ENCODE data around the gene RDH12.
"Not testable (repeated sequence)": the region's sequence is repeated elsewhere in the genome, so short reads cannot be mapped to it uniquely, and the experiment has no call there.

Gene RDH12

GRCh38 chr14:67704484-67705089 is 2.9 kb downstream of the RDH12 start:
- in situ Hi-C loops (cut with HindIII; ENCODE audit: low sequenced_read_pairs) = no loop called here

- in situ Hi-C loops (cut with HindIII; ENCODE audit: low sequenced_read_pairs) = no loop called here
Measured at GRCh38 chr14:67705211-67705610, 3.5 kb downstream of the RDH12 start.

DNA sequence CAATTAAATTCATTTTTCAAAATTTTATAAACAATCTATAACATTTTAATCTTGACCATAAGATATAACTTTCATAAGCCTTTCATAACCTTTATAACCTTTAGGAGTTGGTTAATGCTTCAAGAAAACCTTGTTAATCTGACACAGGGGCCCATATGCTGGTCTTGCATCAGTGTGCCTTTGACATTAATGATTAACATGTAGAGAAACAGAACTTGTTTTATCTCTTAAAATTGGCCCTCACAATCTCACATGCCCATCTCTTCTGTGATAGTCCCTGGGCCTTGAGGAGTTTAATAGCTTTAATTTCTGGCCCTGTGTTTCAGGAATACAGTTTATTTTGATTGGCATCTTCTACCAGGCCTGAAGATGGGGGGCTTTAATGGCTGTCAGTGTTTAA is 7.7 kb downstream of the RDH12 start:
- in situ Hi-C loops (cut with HindIII; ENCODE audit: low sequenced_read_pairs) = not testable (repeated sequence)

DNA sequence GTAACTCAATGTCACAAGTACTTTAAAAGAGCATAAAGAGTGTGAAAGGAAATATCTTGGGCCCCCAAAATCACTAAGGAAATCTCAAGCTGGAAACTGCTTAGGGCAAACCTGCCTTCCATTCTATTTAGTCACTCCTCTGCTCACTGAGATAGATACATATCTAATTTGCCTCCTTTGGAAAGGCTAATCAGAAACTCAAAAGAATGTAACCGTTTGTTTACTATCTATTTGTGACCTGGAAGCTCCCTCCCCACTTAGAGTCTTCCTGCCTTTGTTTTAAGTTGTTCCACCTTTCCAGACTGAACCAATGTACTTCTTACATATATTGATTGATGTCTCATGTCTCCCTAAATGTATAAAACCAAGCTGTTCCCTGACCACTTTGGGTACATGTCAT is 8.1 kb downstream of the RDH12 start:
- in situ Hi-C loops (cut with HindIII; ENCODE audit: low sequenced_read_pairs) = not testable (repeated sequence)

GRCh38 chr14:67710209-67710608 is 8.5 kb downstream of the RDH12 start:
- in situ Hi-C loops (cut with HindIII; ENCODE audit: low sequenced_read_pairs) = no loop called here

- in situ Hi-C loops (cut with HindIII; ENCODE audit: low sequenced_read_pairs) = no loop called here
Measured at GRCh38 chr14:67717048-67717447, 15.4 kb downstream of the RDH12 start.

DNA sequence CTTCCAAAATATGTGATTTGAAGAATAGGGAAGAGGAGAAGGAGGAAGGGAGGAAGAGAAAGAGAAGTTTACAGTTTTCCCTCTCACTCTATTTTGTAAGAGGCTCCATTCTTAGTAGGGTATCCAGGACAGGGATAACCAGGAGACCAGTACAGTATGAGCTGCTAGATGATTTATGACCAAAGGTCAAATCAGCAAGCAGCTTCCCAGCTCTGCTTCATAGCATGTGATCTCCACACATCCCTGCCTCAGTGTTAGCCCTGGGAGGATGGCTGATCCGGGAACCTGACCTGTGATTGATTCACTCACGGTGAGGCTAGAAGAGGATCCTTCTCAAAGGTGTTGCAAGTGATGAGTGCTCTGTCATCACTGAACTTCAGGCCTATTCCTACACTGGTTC is 16.6 kb downstream of the RDH12 start:
- in situ Hi-C loops (cut with HindIII; ENCODE audit: low sequenced_read_pairs) = no loop called here

GRCh38 chr14:67719385-67719784 is 17.7 kb downstream of the RDH12 start:
- in situ Hi-C loops (cut with HindIII; ENCODE audit: low sequenced_read_pairs) = not testable (repeated sequence)

DNA sequence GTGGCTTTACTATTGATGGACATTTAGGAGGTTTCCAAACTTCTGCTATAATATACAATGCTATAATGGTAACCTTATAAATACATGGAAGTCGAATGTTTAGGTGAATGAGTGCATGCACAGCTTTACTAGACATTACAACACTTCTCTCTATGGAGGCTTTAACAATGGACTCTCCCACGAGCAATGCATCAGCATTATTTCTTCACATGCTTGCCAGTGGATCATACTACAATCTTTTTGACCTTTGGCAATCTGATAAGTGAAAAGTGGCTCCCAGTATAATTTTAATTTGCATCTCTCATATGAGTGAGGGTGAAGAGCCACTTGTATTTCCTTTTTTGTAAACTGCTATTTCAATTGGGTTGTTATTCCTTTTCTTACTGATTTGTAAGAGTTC is 18.2 kb downstream of the RDH12 start:
- in situ Hi-C loops (cut with HindIII; ENCODE audit: low sequenced_read_pairs) = no loop called here

DNA sequence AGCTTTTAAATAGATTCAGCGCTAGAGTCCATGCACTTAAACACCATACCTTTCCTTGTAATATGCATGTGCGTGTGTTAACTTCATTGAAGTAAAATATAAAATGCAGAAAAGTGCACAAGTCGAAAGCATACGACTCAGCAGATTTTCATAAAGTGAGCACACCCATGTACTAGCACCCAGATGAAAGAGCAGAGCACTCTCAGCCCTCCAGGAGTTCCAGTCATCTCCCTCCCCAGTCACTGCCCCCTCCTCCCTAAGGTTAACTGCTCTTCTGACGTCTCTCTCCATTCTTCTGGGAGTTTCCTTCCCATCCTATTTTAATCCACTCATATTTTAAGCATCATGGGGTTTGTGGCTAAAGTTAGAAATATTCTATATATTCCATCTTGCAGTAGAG is 20.2 kb downstream of the RDH12 start:
- in situ Hi-C loops (cut with HindIII; ENCODE audit: low sequenced_read_pairs) = no loop called here

GRCh38 chr14:67722293-67722692 is 20.6 kb downstream of the RDH12 start:
- in situ Hi-C loops (cut with HindIII; ENCODE audit: low sequenced_read_pairs) = no loop called here

DNA sequence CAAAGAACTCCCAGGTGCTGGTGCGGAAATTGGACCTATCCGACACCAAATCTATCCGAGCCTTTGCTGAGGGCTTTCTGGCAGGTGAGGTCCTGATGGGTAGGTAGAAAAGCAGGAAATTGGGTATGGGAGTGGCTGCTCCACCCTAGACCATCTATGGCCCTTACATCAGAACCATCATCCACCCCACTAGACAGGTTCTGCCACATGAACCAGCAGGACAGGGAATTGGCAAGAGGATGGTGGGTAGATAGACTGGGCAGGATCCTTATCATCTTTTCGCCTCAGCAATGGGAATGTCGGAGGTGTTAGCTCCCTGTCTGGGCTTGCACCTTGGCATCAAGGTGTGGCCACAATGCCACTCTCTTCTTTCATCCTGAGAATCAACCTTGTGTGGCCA is 23.5 kb downstream of the RDH12 start:
- in situ Hi-C loops (cut with HindIII; ENCODE audit: low sequenced_read_pairs) = no loop called here

GRCh38 chr14:67727361-67727760 is 25.7 kb downstream of the RDH12 start:
- in situ Hi-C loops (cut with HindIII; ENCODE audit: low sequenced_read_pairs) = no loop called here

DNA sequence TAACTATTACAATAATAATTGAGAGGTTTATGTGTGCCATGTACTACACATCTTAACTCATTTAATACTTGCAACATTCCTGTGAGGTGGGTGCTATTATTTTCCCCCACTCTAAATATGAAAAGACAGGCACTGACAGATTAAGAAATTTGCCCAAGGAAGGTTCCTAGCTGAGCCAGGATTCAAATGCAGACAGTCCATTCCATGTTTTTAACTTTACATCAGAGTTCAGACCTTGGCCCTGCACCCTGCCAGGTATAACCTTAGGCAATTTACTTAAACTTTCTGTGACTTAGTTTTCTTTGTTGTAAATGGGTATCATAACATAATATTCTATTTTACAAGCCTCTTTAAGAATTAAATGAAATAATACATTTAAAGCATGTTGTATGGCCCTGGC is 26.6 kb downstream of the RDH12 start:
- in situ Hi-C loops (cut with HindIII; ENCODE audit: low sequenced_read_pairs) = no loop called here

DNA sequence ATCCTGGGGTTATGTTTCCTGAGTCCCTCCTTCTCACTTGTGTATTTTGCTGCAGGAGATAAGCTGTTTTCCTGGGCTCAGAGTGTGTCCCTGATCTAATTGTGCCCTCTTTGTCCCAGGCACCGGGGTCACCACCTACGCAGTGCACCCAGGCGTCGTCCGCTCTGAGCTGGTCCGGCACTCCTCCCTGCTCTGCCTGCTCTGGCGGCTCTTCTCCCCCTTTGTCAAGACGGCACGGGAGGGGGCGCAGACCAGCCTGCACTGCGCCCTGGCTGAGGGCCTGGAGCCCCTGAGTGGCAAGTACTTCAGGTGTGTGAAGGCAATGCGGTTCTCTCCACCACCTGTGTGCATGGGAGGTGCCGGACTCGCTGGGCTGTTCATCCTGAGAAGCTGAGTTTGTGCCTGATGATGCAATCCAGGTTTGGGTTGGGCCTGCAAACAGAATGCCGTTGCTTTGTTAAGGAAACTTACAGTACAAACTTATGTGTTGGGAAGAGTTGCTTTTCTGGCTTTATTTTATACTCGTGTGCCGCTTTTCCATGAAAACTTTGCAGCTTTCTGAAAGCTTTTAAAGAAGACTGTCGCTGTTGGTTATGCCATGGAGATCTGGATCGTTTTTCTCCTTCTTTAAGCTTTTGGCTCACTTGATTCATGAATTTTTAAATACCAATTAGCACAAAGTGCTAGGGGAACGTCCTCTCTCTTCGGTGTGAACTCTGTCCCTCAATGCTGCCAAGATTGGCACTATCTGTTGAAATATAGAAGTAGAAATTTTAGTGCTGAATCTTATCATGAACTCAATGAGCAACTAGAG is 27.6 kb downstream of the RDH12 start:
- in situ Hi-C loops (cut with HindIII; ENCODE audit: low sequenced_read_pairs) = no loop called here

DNA sequence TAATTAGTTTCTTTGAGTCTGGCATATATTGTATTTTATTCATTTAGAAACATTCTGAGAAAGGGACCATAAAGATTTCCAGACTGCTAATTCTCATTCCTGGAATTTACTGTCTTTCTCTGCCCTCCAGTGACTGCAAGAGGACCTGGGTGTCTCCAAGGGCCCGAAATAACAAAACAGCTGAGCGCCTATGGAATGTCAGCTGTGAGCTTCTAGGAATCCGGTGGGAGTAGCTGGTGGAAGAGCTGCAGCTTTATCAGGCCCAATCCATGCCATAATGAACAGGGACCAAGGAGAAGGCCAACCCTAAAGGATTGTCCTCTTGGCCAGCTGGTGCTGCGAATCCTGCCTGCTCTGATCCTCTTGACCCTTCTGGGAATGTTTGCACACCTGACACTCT is 31.9 kb downstream of the RDH12 start:
- in situ Hi-C loops (cut with HindIII; ENCODE audit: low sequenced_read_pairs) = no loop called here

- in situ Hi-C loops (cut with HindIII; ENCODE audit: low sequenced_read_pairs) = no loop called here
Measured at GRCh38 chr14:67734675-67735074, 33.0 kb downstream of the RDH12 start.

GRCh38 chr14:67735336-67736147 is 33.9 kb downstream of the RDH12 start:
- in situ Hi-C loops (cut with HindIII; ENCODE audit: low sequenced_read_pairs) = no loop called here

DNA sequence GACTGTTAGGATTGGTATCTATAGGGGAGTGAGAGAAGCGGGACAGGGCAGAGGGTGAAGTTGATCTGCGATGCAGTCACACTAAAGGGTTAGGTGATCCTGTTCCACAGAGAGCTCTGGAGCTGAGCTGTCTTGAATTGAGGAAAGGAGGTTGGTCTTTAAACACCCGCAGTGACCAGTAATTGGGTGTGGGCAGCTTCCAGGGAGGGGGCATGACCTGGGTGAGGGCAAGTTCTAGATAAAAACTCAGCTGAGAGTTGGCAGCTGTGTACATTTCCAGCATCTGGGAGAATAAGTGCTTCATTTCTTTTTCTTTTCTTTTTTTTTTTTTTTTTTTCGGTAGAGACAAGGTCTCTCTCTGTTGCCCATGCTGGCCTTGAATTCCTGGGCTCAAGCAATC is 35.1 kb downstream of the RDH12 start:
- in situ Hi-C loops (cut with HindIII; ENCODE audit: low sequenced_read_pairs) = no loop called here

DNA sequence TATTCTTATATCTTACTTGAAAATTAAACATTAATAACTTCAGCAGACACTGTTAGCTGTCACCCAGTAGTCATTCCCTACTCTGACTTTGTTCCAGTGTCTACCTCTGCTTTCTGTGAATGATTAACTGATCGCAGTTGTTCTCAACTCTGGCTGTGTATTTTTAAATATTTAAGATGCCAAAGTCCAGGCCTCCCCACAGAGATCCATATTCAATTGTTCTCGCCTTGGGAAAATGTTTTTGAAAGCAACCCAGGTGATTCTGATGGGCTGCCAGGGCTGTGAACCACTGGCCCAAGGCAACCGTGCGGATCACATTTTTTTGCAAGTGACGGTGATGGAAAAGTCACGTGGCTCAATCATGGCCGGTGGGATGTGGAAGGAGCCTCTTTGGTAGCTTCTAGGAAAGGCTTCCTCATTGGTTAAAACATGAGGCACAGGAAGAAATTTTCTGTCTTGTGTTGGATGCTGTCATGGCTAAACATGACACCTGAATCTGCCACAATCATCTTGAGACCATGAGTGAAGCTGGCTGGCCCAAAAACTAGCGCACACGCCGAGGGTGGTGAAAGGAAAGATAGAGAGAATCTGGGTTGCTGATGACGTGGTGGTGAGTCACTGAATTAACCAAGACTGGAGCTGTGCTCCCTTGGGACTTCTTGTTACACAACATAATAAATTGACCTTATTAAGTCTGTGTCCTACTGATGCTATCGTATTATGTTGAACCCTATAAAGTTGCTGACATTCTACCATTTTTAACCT is 37.2 kb downstream of the RDH12 start:
- in situ Hi-C loops (cut with HindIII; ENCODE audit: low sequenced_read_pairs) = no loop called here

- in situ Hi-C loops (cut with HindIII; ENCODE audit: low sequenced_read_pairs) = no loop called here
Measured at GRCh38 chr14:67744046-67744445, 42.4 kb downstream of the RDH12 start.

All from endothelial cell of hepatic sinusoid (primary cell).